22Rv1 (cell line): ENCODE measurements around the gene IL13.

ENCODE experiments used
- ZFX ChIP-seq: fragments of 450-650 bp; IDR thresholded peaks from 2 replicates; pipeline ENCODE4 v1.6.1; 2017; ENCODE audit warnings: antibody characterized with exemption, borderline replicate concordance
- TF ChIP-seq, protein P1 (sequence below): fragments of 450-650 bp; IDR thresholded peaks from 2 replicates; pipeline ENCODE4 v1.5.1; 2017; ENCODE audit warnings: mild to moderate bottlenecking

GRCh38 chr5:132666310-132667123, 8.5 kb downstream of the IL13 start:
- TF ChIP-seq, protein P1, sequence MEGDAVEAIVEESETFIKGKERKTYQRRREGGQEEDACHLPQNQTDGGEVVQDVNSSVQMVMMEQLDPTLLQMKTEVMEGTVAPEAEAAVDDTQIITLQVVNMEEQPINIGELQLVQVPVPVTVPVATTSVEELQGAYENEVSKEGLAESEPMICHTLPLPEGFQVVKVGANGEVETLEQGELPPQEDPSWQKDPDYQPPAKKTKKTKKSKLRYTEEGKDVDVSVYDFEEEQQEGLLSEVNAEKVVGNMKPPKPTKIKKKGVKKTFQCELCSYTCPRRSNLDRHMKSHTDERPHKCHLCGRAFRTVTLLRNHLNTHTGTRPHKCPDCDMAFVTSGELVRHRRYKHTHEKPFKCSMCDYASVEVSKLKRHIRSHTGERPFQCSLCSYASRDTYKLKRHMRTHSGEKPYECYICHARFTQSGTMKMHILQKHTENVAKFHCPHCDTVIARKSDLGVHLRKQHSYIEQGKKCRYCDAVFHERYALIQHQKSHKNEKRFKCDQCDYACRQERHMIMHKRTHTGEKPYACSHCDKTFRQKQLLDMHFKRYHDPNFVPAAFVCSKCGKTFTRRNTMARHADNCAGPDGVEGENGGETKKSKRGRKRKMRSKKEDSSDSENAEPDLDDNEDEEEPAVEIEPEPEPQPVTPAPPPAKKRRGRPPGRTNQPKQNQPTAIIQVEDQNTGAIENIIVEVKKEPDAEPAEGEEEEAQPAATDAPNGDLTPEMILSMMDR = no peak
- no peak for TF ChIP-seq ZFX
